Measurements from ENCODE around the gene RBBP4. TPM values are rescaled to one million over a fixed set of nuclear protein-coding genes. Genes with fewer than 3 reads are reported as not detected.

RBBP4 gene
- total and polyA plus RNA-seq, 3 donors from 2014 or later = 289 to 344 (median 296) TPM

GRCh38 chr1:32619701-32620485 lies 31.1 kb upstream of the RBBP4 start:
- intact Hi-C loops (cut with DNase I; ENCODE audit: low total_unique reads) = no loop called here
- DNase-seq = no peak
- Histone ChIP-seq H3K36me3 (ENCODE audit: low read depth, missing control alignments) (no peaks in the 10 kb centered on the region), H3K27me3 (no peaks in the 10 kb centered on the region), H3K4me1 (no peaks in the 10 kb centered on the region), H3K4me3 (no peak overlapping the region), H3K9me3 (no peaks in the 10 kb centered on the region), H3K27ac (no peak overlapping the region)
- TF ChIP-seq CTCF (IDR thresholded peaks at IDR 0.05) (no peak), POLR2A (IDR thresholded peaks at IDR 0.05) (no peak)
- 71 to 75% methylated on average over 5 of the region's 5 CpGs for WGBS, 2 donors

- no peaks in the 10 kb centered on the region for H3K9me3 ChIP-seq
- no peak for DNase-seq
- no peaks in the 10 kb centered on the region for H3K4me1 ChIP-seq
- WGBS, 2 donors = 82 to 88% methylated on average over 2 of the region's 2 CpGs
- no peak overlapping the region for H3K4me3 ChIP-seq
- H3K27ac ChIP-seq = no peak overlapping the region
- H3K36me3 ChIP-seq (ENCODE audit: low read depth, missing control alignments) = no peaks in the 10 kb centered on the region
- no peak for TF ChIP-seq POLR2A (IDR thresholded peaks at IDR 0.05)
- TF ChIP-seq CTCF (IDR thresholded peaks at IDR 0.05) = no peak
- intact Hi-C loops (cut with DNase I; ENCODE audit: low total_unique reads) = no loop called here
- H3K27me3 ChIP-seq = no peaks in the 10 kb centered on the region
Measured at GRCh38 chr1:32622205-32622604, 28.8 kb upstream of the RBBP4 start.

- 59 to 63% methylated on average over 3 of the region's 3 CpGs for WGBS, 2 donors
- no peaks in the 10 kb centered on the region for H3K36me3 ChIP-seq (ENCODE audit: low read depth, missing control alignments)
- intact Hi-C loops (cut with DNase I; ENCODE audit: low total_unique reads) = no loop called here
Measured at GRCh38 chr1:32622806-32623681, 28.0 kb upstream of the RBBP4 start.

GRCh38 chr1:32623775-32624174 lies 27.2 kb upstream of the RBBP4 start:
- no peak overlapping the region for H3K4me3 ChIP-seq
- no peaks in the 10 kb centered on the region for H3K36me3 ChIP-seq (ENCODE audit: low read depth, missing control alignments)
- H3K27ac ChIP-seq = no peak overlapping the region
- DNase-seq = no peak
- TF ChIP-seq CTCF (IDR thresholded peaks at IDR 0.05) (no peak), POLR2A (IDR thresholded peaks at IDR 0.05) (no peak)
- no peaks in the 10 kb centered on the region for H3K27me3 ChIP-seq
- H3K9me3 ChIP-seq = no peaks in the 10 kb centered on the region
- no peaks in the 10 kb centered on the region for H3K4me1 ChIP-seq
- 76 to 78% methylated on average over 5 of the region's 5 CpGs for WGBS, 2 donors
- intact Hi-C loops (cut with DNase I; ENCODE audit: low total_unique reads) = no loop called here

More at GRCh38 chr1:32622806-32623681, 28.0 kb upstream of the RBBP4 start:
- no peak for DNase-seq
- H3K9me3 ChIP-seq = no peaks in the 10 kb centered on the region
- no peak overlapping the region for H3K27ac ChIP-seq
- H3K4me1 ChIP-seq = no peaks in the 10 kb centered on the region
- H3K4me3 ChIP-seq = no peak overlapping the region
- no peaks in the 10 kb centered on the region for H3K27me3 ChIP-seq
- TF ChIP-seq POLR2A (IDR thresholded peaks at IDR 0.05) (no peak), CTCF (IDR thresholded peaks at IDR 0.05) (no peak)
